Measurements from ENCODE around the gene SYNPO2L.
"Not testable (repeated sequence)": the region's sequence is repeated elsewhere in the genome, so short reads cannot be mapped to it uniquely, and the experiment has no call there.

SYNPO2L gene

GRCh38 chr10:73623056-73623455 is 32.8 kb downstream of the SYNPO2L start:
- no peak for DNase-seq (ENCODE audit: low spot score)

GRCh38 chr10:73620974-73621373 is 34.9 kb downstream of the SYNPO2L start:
- DNase-seq (ENCODE audit: low spot score): not testable (repeated sequence)

- not testable (repeated sequence) for DNase-seq (ENCODE audit: low spot score)
Measured at GRCh38 chr10:73617143-73617542, 38.7 kb downstream of the SYNPO2L start.

GRCh38 chr10:73614720-73615119 is 41.1 kb downstream of the SYNPO2L start:
- no peak for DNase-seq (ENCODE audit: low spot score)

DNA sequence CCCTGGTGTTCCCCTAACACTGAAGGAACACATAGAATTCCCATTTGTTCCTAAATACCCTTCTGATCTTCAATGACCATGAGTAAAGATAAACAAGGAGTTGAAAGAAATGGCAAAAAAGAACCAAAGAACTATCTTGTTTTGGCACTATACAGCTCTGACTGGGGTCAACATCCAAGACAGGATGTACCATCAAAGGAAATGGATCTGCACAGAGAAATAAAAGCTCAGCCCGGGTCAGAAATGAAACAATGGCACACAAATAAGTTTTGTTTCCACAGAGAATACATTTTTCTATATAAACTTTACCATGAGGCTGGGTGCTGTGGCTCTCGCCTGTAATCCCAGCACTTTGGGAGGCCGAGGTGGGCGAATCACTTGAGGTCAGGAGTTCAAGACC is 46.7 kb downstream of the SYNPO2L start:
- DNase-seq (ENCODE audit: low spot score): no peak

DNA sequence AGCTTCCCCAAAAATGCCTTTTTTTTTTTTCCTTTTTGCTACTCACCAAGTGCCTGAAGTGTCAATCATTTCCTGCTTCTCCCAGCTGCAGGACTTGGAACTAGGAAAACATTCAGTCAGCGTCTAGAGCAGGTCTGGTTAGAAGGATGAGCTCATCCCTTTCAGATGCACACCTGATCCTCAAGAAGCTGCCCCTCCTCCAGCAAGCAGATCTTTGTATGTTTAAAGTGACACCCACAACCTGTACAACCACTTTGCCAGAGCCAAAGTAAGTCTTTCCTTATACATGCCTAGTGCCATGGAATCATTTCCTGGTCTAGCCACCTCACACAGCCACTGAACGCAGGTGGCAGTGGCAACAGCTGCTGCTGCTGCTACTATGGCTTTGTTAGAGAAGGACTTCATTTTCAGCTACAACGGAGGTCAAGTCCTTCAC is 54.3 kb downstream of the SYNPO2L start:
- no peak for DNase-seq (ENCODE audit: low spot score)

DNA sequence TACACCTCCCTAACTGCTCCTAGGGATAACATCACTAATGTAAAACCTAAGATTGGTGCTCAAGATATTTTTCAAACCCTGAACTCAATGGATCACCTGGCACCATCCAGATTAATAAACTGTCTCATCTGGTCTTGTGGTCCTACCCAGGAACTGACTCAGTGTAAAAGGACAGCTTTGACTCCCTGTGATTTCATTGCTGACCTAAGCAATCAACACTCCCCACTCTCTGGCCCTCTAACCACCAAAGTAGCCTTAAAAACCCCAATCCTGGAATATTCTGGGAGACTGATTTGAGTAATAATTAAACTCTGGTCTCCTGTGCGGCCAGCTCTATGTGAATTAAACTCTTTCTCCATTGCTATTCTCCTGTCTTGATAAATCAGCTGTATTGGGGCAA is 58.5 kb downstream of the SYNPO2L start:
- DNase-seq (ENCODE audit: low spot score): no peak
